Lung (tissue), 12 donors: ENCODE measurements around the gene SNAP25. TPM values are rescaled to one million over a fixed set of nuclear protein-coding genes. Genes with fewer than 3 reads are reported as not detected.

Experiments used
- ATAC-seq: fragments of 200-7000 bp; cut with Tn5 transposase; one replicate; pipeline ENCODE4 v1.9.1; 2020; ENCODE audit warnings: moderate number of reproducible peaks; ENCODE audit not compliant: insufficient read depth, low FRiP score
- DNase-seq, 3 donors: peaks; one replicate each; pipeline ENCODE4 v3.0.0-alpha.2; 2013 to 2017
- H3K27ac ChIP-seq, 2 donors: one replicate each; pipeline ENCODE4 v1.5.1; 2013; ENCODE audit warnings: mild to moderate bottlenecking in 2 of 2, moderate library complexity in 2 of 2, control low read depth in 1 of 2, inconsistent platforms in 1 of 2, low read depth in 1 of 2, low read length in 1 of 2
- H3K27me3 ChIP-seq, 3 donors: one replicate each; pipeline ENCODE4 v1.5.1; 2013; ENCODE audit warnings: low read length in 2 of 3; ENCODE audit not compliant: control insufficient read depth in 3 of 3, insufficient read depth in 3 of 3
- H3K36me3 ChIP-seq, 4 donors: one replicate each; pipeline ENCODE4 v1.5.1; 2013; ENCODE audit warnings: low read length in 4 of 4, mild to moderate bottlenecking in 1 of 4, moderate library complexity in 1 of 4; ENCODE audit not compliant: control insufficient read depth in 4 of 4, insufficient read depth in 4 of 4
- H3K4me1 ChIP-seq, 5 donors: one replicate each; pipeline ENCODE4 v1.5.1; 2013; ENCODE audit warnings: low read length in 5 of 5, mild to moderate bottlenecking in 2 of 5, moderate library complexity in 1 of 5; ENCODE audit not compliant: control insufficient read depth in 5 of 5, insufficient read depth in 5 of 5
- H3K4me3 ChIP-seq: one replicate; pipeline ENCODE4 v1.5.1; 2013; ENCODE audit warnings: mild to moderate bottlenecking, control low read depth, moderate library complexity
- H3K9ac ChIP-seq, 2 donors: one replicate each; pipeline ENCODE4 v1.5.1; 2013; ENCODE audit warnings: low read length in 2 of 2, control low read depth in 1 of 2; ENCODE audit not compliant: insufficient read depth in 1 of 2
- H3K9me3 ChIP-seq, 4 donors: one replicate each; pipeline ENCODE4 v1.5.1; 2013; ENCODE audit warnings: low read length in 3 of 4, mild to moderate bottlenecking in 1 of 4, moderate library complexity in 1 of 4; ENCODE audit not compliant: control insufficient read depth in 4 of 4, insufficient read depth in 3 of 4
- WGBS, 2 donors: extraction: QIAGEN DNeasy Blood & Tissue Kit; methylation state at CpG; one replicate each; pipeline ENCODE4 v1.1.7; 2013; 5-methylcytosine and 5-hydroxymethylcytosine counted together
- polyA plus RNA-seq, 2 donors: library from polyadenylated mRNA; stranded (reverse); fragments of 200-250 nt; gene quantifications; one replicate each; pipeline ENCODE4 v1.2.1, GENCODE V29; 2013
- total RNA-seq, 2 donors: library from RNA; depleted of rRNA in 1 of 2; stranded (reverse); fragments of >200 nt in 1 of 2; gene quantifications; one replicate each; pipeline ENCODE4 v1.2.1, GENCODE V29; 2014 to 2021
- TF ChIP-seq, protein P1 (sequence below): IDR thresholded peaks from 2 replicates; pipeline ENCODE4 v1.5.1; 2012; ENCODE audit warnings: mild to moderate bottlenecking; ENCODE audit errors: control extremely low read depth, extremely low read depth
- donor health status: control.
- donor health status: control.
- donor health status: Bipolar disorder and iron deficiency.
- donor health status: healthy.
- donor health status: DM: yes; HTN: yes; CAD: no.

Gene SNAP25
- total and polyA plus RNA-seq, 4 donors: 0.14 to 5.4 (median 0.85) TPM

- no peaks in the 10 kb centered on the region for H3K36me3 ChIP-seq
- no peak overlapping the region for H3K27ac ChIP-seq
- WGBS, 2 donors: 2 to 4% methylated on average over 46 to 47 of the region's 47 CpGs
- TF ChIP-seq, protein P1, sequence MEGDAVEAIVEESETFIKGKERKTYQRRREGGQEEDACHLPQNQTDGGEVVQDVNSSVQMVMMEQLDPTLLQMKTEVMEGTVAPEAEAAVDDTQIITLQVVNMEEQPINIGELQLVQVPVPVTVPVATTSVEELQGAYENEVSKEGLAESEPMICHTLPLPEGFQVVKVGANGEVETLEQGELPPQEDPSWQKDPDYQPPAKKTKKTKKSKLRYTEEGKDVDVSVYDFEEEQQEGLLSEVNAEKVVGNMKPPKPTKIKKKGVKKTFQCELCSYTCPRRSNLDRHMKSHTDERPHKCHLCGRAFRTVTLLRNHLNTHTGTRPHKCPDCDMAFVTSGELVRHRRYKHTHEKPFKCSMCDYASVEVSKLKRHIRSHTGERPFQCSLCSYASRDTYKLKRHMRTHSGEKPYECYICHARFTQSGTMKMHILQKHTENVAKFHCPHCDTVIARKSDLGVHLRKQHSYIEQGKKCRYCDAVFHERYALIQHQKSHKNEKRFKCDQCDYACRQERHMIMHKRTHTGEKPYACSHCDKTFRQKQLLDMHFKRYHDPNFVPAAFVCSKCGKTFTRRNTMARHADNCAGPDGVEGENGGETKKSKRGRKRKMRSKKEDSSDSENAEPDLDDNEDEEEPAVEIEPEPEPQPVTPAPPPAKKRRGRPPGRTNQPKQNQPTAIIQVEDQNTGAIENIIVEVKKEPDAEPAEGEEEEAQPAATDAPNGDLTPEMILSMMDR: no peak
- peaks cover 0 to 8% (median 0%) of the 10 kb centered on the region in 5 donors for H3K4me1 ChIP-seq
- peaks cover 0 to 3% (median 0%) of the 10 kb centered on the region in 4 donors for H3K9me3 ChIP-seq
- peaks cover 0 to 2% (median 0%) of the 10 kb centered on the region in 3 donors for H3K27me3 ChIP-seq
- DNase-seq: peak; percentile 77 to 84 (median 81)
- H3K9ac ChIP-seq: no peak overlapping the region
- no peak overlapping the region for H3K4me3 ChIP-seq
- ATAC-seq: peak; percentile 72
These were observed 46.5 kb upstream of the SNAP25 start for GRCh38 chr20:10171864-10172751.

DNA sequence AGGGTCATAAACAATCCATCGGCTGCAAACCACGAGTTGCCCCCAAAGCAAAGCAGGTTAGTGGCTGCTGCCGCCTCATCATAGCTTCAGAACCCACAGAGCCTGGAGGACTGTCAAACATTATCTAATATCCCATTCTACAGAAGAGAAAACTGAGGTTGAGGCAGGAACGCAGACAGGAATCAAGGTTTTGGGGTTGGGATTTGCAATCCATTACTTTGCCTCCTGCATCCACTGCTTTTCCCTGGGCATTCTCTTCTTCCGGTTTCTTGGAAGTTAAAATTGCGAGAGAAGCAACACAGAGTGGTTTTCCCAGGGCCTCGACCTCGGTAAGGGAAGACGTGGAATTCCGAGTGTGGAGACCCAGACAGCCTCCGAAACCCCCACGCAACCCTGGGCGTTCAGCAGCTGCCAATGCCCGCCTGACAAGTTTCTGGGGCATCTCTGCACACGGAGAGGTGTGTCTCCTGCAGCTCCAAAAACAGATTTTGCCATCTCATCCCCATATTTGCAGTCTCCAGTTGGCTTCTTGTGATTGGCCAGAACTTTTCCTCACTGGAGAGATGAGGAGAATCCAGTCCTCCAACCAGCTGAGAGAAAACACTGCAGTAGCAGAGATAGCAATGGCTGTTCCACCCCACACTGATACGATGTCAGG, 45.5 kb upstream of the SNAP25 start:
- H3K9ac ChIP-seq: no peak overlapping the region
- no peak overlapping the region for H3K4me3 ChIP-seq
- no peak for DNase-seq
- H3K36me3 ChIP-seq: no peaks in the 10 kb centered on the region
- no peak for ATAC-seq
- H3K27ac ChIP-seq: no peak overlapping the region
- TF ChIP-seq, protein P1: no peak
- H3K27me3 ChIP-seq: peaks cover 0 to 2% (median 0%) of the 10 kb centered on the region in 3 donors
- no peaks in the 10 kb centered on the region for H3K9me3 ChIP-seq
- 81 to 86% methylated on average over 16 of the region's 16 CpGs for WGBS, 2 donors
- peaks cover 0 to 8% (median 0%) of the 10 kb centered on the region in 5 donors for H3K4me1 ChIP-seq

GRCh38 chr20:10174400-10174799, 44.2 kb upstream of the SNAP25 start:
- H3K27me3 ChIP-seq: peaks cover 0 to 2% (median 0%) of the 10 kb centered on the region in 3 donors
- 88 to 98% methylated on average over 1 of the region's 1 CpG for WGBS, 2 donors
- DNase-seq (no peak), ATAC-seq (no peak)
- peaks cover 0 to 8% (median 0%) of the 10 kb centered on the region in 5 donors for H3K4me1 ChIP-seq
- no peak overlapping the region for H3K27ac ChIP-seq
- no peaks in the 10 kb centered on the region for H3K36me3 ChIP-seq
- H3K4me3 ChIP-seq: no peak overlapping the region
- no peak overlapping the region for H3K9ac ChIP-seq
- H3K9me3 ChIP-seq: no peaks in the 10 kb centered on the region
- TF ChIP-seq, protein P1: no peak
